IMR-90 (cell line): ENCODE data around the gene TMEM62. TPM values are rescaled to one million over a fixed set of nuclear protein-coding genes. Genes with fewer than 3 reads are reported as not detected.

ENCODE experiments used
- ATAC-seq: fragments of 200-7000 bp; cut with Tn5 transposase; 2 replicates; pipeline ENCODE4 v1.9.1; 2020; ENCODE audit warnings: low read depth, mild to moderate bottlenecking, moderate library complexity
- BruUV-seq: library from RNA; stranded (reverse); fragments of 400-500 nt; replicated peaks from 2 replicates; lab custom pipeline; 2021; lab: Mats Ljungman, UMichigan
- CTCF ChIA-PET: fragments of 300-600 bp; formaldehyde crosslinking; extraction: SDS; loops from one replicate; lab custom pipeline; 2021; ENCODE audit warnings: antibody characterized with exemption; lab: Yijun Ruan, JAX
- POLR2A ChIA-PET: fragments of 300-600 bp; sonication (Branson Sonifier 250); formaldehyde crosslinking; loops from one replicate; lab custom pipeline; 2022; ENCODE audit warnings: antibody characterized with exemption; ENCODE audit not compliant: unreplicated experiment; lab: Charles Lee
- DNase-seq: peaks from one replicate; pipeline ENCODE4 v3.0.0; 2013
- H2AFZ ChIP-seq: replicated peaks from 2 replicates; pipeline ENCODE3; 2013; ENCODE audit warnings: low read length, mild to moderate bottlenecking; ENCODE audit not compliant: poor library complexity
- H2AK5ac ChIP-seq: 2 replicates; pipeline ENCODE4 v1.6.1; 2013; ENCODE audit warnings: low read depth, low read length, inconsistent platforms
- H2AK9ac ChIP-seq: replicated peaks from 2 replicates; pipeline ENCODE3; 2013; ENCODE audit warnings: mild to moderate bottlenecking, low read depth, low read length, moderate library complexity; ENCODE audit not compliant: poor library complexity
- H2BK120ac ChIP-seq: 2 replicates; pipeline ENCODE4 v1.6.1; 2013; ENCODE audit warnings: low read depth, low read length, inconsistent platforms
- H2BK15ac ChIP-seq: 3 replicates; pipeline ENCODE4 v1.6.1; 2013; ENCODE audit warnings: low read depth, low read length, inconsistent platforms
- H2BK20ac ChIP-seq: 2 replicates; pipeline ENCODE4 v1.6.1; 2013; ENCODE audit warnings: low read depth, mild to moderate bottlenecking, inconsistent platforms, low read length, moderate library complexity
- H2BK5ac ChIP-seq: 2 replicates; pipeline ENCODE4 v1.6.1; 2013; ENCODE audit warnings: mild to moderate bottlenecking, low read depth, low read length, inconsistent platforms; ENCODE audit not compliant: poor library complexity, severe bottlenecking
- H3K14ac ChIP-seq: replicated peaks from 2 replicates; pipeline ENCODE4 v1.6.1; 2013; ENCODE audit warnings: low read depth, low read length, inconsistent platforms
- H3K18ac ChIP-seq: 2 replicates; pipeline ENCODE4 v1.6.1; 2013; ENCODE audit warnings: low read depth, low read length, control low read depth
- H3K23ac ChIP-seq: 2 replicates; pipeline ENCODE4 v1.6.1; 2013; ENCODE audit warnings: low read depth, low read length, inconsistent platforms
- H3K27ac ChIP-seq: 2 replicates; pipeline ENCODE4 v1.5.1; 2013; ENCODE audit warnings: mild to moderate bottlenecking, control low read depth, low read length; ENCODE audit not compliant: insufficient read depth
- H3K27me3 ChIP-seq: 2 replicates; pipeline ENCODE4 v1.6.1; 2013; ENCODE audit warnings: low read length; ENCODE audit not compliant: control insufficient read depth, insufficient read depth
- H3K36me3 ChIP-seq: 2 replicates; pipeline ENCODE4 v1.6.1; 2013; ENCODE audit warnings: low read length, mixed read lengths; ENCODE audit not compliant: control insufficient read depth, insufficient read depth
- H3K4ac ChIP-seq: 2 replicates; pipeline ENCODE4 v1.6.1; 2013; ENCODE audit warnings: low read depth, low read length, inconsistent platforms
- H3K4me1 ChIP-seq: 2 replicates; pipeline ENCODE4 v1.6.1; 2013; ENCODE audit warnings: low read length, mixed read lengths; ENCODE audit not compliant: control insufficient read depth, insufficient read depth
- H3K4me2 ChIP-seq: 2 replicates; pipeline ENCODE4 v1.6.1; 2013; ENCODE audit warnings: low read depth, mild to moderate bottlenecking, control low read depth, low read length, moderate library complexity
- H3K4me3 ChIP-seq: 2 replicates; pipeline ENCODE4 v1.5.1; 2013; ENCODE audit warnings: low read depth, mild to moderate bottlenecking, control low read depth, low read length, moderate library complexity; ENCODE audit not compliant: insufficient read depth
- H3K56ac ChIP-seq: 2 replicates; pipeline ENCODE4 v1.6.1; 2013; ENCODE audit warnings: low read length, inconsistent platforms; ENCODE audit not compliant: insufficient read depth; ENCODE audit errors: extremely low read depth
- H3K79me1 ChIP-seq, 2 experiments: 2 replicates each; pipeline ENCODE4 v1.6.1; 2013; ENCODE audit warnings: low read length in 2 of 2, inconsistent platforms in 1 of 2, low read depth in 1 of 2
- H3K9ac ChIP-seq: 2 replicates; pipeline ENCODE4 v1.6.1; 2013; ENCODE audit warnings: low read depth, low read length, control low read depth
- H3K9me1 ChIP-seq: 2 replicates; pipeline ENCODE4 v1.6.1; 2013; ENCODE audit warnings: low read length, inconsistent platforms; ENCODE audit not compliant: insufficient read depth
- H3K9me3 ChIP-seq: 2 replicates; pipeline ENCODE4 v1.6.1; 2013; ENCODE audit warnings: low read length; ENCODE audit not compliant: control insufficient read depth, insufficient read depth
- H4K20me1 ChIP-seq: 2 replicates; pipeline ENCODE4 v1.6.1; 2013; ENCODE audit warnings: low read length, inconsistent platforms; ENCODE audit not compliant: insufficient read depth
- H4K5ac ChIP-seq: 2 replicates; pipeline ENCODE4 v1.6.1; 2013; ENCODE audit warnings: mild to moderate bottlenecking, low read depth, low read length, control low read depth
- H4K8ac ChIP-seq, 2 experiments: 2 replicates each; pipeline ENCODE4 v1.6.1; 2013; ENCODE audit warnings: low read depth in 2 of 2, low read length in 2 of 2, control low read depth in 1 of 2, inconsistent platforms in 1 of 2
- H4K91ac ChIP-seq: 2 replicates; pipeline ENCODE4 v1.6.1; 2013; ENCODE audit warnings: low read depth, low read length, inconsistent platforms; ENCODE audit not compliant: insufficient read depth
- CEBPB ChIP-seq: IDR thresholded peaks from 2 replicates; pipeline ENCODE4 v1.6.1; 2012; ENCODE audit warnings: low read depth, low read length, improper control_type of control experiment
- CHD1 ChIP-seq: IDR thresholded peaks from 2 replicates; pipeline ENCODE4 v1.6.1; 2012; ENCODE audit warnings: low read depth, low read length, improper control_type of control experiment
- MAFK ChIP-seq: IDR thresholded peaks from 2 replicates; pipeline ENCODE4 v1.6.1; 2012; ENCODE audit warnings: low read depth, low read length, improper control_type of control experiment
- MAZ ChIP-seq: IDR thresholded peaks from 2 replicates; pipeline ENCODE4 v1.6.1; 2012; ENCODE audit warnings: low read depth, mild to moderate bottlenecking, low read length, improper control_type of control experiment, moderate library complexity, borderline replicate concordance
- MXI1 ChIP-seq: IDR thresholded peaks from 2 replicates; pipeline ENCODE4 v1.6.1; 2012; ENCODE audit warnings: low read depth, mild to moderate bottlenecking, low read length, moderate library complexity, borderline replicate concordance
- POLR2A ChIP-seq: IDR thresholded peaks from 2 replicates; pipeline ENCODE4 v1.6.1; 2012; ENCODE audit warnings: mild to moderate bottlenecking, low read depth, low read length
- RCOR1 ChIP-seq: IDR thresholded peaks from 2 replicates; pipeline ENCODE4 v1.6.1; 2012; ENCODE audit warnings: mild to moderate bottlenecking, low read length, improper control_type of control experiment; ENCODE audit not compliant: insufficient replicate concordance
- RFX5 ChIP-seq: IDR thresholded peaks from 2 replicates; pipeline ENCODE4 v1.8.0; 2012; ENCODE audit warnings: low read depth, mild to moderate bottlenecking, low read length, moderate library complexity
- SMC3 ChIP-seq: fragments of 150-350 bp; IDR thresholded peaks from 2 replicates; pipeline ENCODE4 v1.6.1; 2016; ENCODE audit warnings: low read depth, mild to moderate bottlenecking, antibody characterized with exemption, low read length, moderate library complexity
- WGBS, 2 experiments: methylation state at CpG; one replicate each; pipeline versions ENCODE4 v1.1.5 to v1.1.7; 2013; ENCODE audit warnings: missing lambda C conversion rate in 2 of 2; ENCODE audit not compliant: insufficient read length in 1 of 2; ENCODE audit errors: extremely low coverage in 2 of 2; 5-methylcytosine and 5-hydroxymethylcytosine counted together
- dilution Hi-C: fragments of 300-500 bp; cut with HindIII; formaldehyde crosslinking; loops from one replicate; pipeline ENCODE4 v1.14.3; 2018; ENCODE audit warnings: low sequenced_read_pairs; ENCODE audit not compliant: unreplicated experiment
- in situ Hi-C: fragments of 300-500 bp; cut with MboI; formaldehyde crosslinking; loops from 3 replicates; pipeline ENCODE4 v1.14.3; 2019; ENCODE audit warnings: low sequenced_read_pairs, inconsistent platforms, mixed read lengths
- intact Hi-C: fragments of 100-400 bp; cut with micrococcal nuclease; formaldehyde crosslinking; loops from 2 replicates; pipeline ENCODE4 v1.10.0; 2022
- polyA plus RNA-seq, 3 experiments: library from polyadenylated mRNA; depleted of rRNA; stranded (reverse); fragments of >200 nt; gene quantifications; 2 replicates each; pipeline ENCODE4 v1.2.3, GENCODE V29; 2012; ENCODE audit warnings: low replicate concordance in 1 of 3
- total RNA-seq: library from RNA; depleted of rRNA; stranded (reverse); fragments of >200 nt; gene quantifications from 2 replicates; pipeline ENCODE4 v1.2.3, GENCODE V29; 2012
- TF ChIP-seq, protein P1 (sequence below): fragments of 150-350 bp; IDR thresholded peaks from 2 replicates; pipeline ENCODE4 v1.6.1; 2016; ENCODE audit warnings: low read depth, mild to moderate bottlenecking, low read length, moderate library complexity, borderline replicate concordance
- TF ChIP-seq, protein P2 (sequence below): fragments of 150-350 bp; IDR thresholded peaks from 2 replicates; pipeline ENCODE4 v1.6.1; 2017; ENCODE audit warnings: mild to moderate bottlenecking, antibody characterized with exemption, low read length, low read depth

The TMEM62 gene
- total and polyA plus RNA-seq, 2 of the 4 experiments (the other 2 are of a cell fraction), result 3.7 to 5.6 TPM

DNA sequence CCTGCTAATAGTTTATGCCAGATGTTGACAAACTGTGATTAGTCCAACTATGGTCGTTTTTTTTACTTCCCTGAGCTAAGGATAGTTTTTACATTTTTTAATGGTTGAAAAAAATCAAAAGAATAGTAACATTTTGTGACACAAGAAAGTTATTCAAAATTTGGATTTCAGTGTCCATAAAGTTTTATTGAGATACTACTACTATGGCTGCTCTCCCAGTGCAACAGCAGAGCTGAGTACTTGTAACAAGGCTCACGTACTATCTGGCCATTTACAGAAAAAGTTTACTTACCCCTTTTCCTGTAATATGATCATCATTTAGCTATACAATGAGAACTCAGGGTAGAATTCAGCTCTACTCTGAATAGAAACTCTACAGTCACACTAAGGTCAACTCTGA, 11.5 kb upstream of the TMEM62 start:
- no peak overlapping the region for H2BK120ac ChIP-seq
- H4K20me1 ChIP-seq, result no peaks in the 10 kb centered on the region
- intact Hi-C loops, result no loop called here
- DNase-seq (no peak), ATAC-seq (no peak)
- no peak for TF ChIP-seq CEBPB
- no peak for TF ChIP-seq MAZ
- TF ChIP-seq MAFK, result no peak
- no peak for TF ChIP-seq RFX5
- no peak for TF ChIP-seq RCOR1
- TF ChIP-seq MXI1, result no peak
- no peak for TF ChIP-seq SMC3
- TF ChIP-seq, protein P1, sequence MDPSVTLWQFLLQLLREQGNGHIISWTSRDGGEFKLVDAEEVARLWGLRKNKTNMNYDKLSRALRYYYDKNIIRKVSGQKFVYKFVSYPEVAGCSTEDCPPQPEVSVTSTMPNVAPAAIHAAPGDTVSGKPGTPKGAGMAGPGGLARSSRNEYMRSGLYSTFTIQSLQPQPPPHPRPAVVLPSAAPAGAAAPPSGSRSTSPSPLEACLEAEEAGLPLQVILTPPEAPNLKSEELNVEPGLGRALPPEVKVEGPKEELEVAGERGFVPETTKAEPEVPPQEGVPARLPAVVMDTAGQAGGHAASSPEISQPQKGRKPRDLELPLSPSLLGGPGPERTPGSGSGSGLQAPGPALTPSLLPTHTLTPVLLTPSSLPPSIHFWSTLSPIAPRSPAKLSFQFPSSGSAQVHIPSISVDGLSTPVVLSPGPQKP, result no peak
- TF ChIP-seq CHD1, result no peak
- TF ChIP-seq, protein P2, sequence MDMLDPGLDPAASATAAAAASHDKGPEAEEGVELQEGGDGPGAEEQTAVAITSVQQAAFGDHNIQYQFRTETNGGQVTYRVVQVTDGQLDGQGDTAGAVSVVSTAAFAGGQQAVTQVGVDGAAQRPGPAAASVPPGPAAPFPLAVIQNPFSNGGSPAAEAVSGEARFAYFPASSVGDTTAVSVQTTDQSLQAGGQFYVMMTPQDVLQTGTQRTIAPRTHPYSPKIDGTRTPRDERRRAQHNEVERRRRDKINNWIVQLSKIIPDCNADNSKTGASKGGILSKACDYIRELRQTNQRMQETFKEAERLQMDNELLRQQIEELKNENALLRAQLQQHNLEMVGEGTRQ, result no peak
- no peak for TF ChIP-seq POLR2A
- peaks cover 11% of the 10 kb centered on the region for H3K27me3 ChIP-seq
- H3K4me2 ChIP-seq, result no peak overlapping the region
- no peak overlapping the region for H3K14ac ChIP-seq
- no peak overlapping the region for H2AFZ ChIP-seq
- H3K36me3 ChIP-seq, result no peaks in the 10 kb centered on the region
- no peaks in the 10 kb centered on the region for H3K9me3 ChIP-seq
- H3K23ac ChIP-seq, result no peak overlapping the region
- no peak overlapping the region for H2AK9ac ChIP-seq
- no peak overlapping the region for H3K56ac ChIP-seq
- no peak overlapping the region for H3K9ac ChIP-seq
- H3K4ac ChIP-seq, result no peak overlapping the region
- 0 out of 4 replicates have a peak overlapping the region, but pooled peaks of 1 of the 2 experiments have one; percentile 83 for H4K8ac ChIP-seq
- CTCF ChIA-PET, result no interaction called here
- BruUV-seq, result no TSS peak
- H3K18ac ChIP-seq, result no peak overlapping the region
- POLR2A ChIA-PET, result no interaction called here
- no peaks in the 10 kb centered on the region; a peak in 1 of 4 replicates for H3K79me1 ChIP-seq
- dilution Hi-C loops, result no loop called here
- H3K4me1 ChIP-seq, result no peaks in the 10 kb centered on the region
- in situ Hi-C loops, result no loop called here
- 0 out of 2 replicates have a peak overlapping the region, but pooled peaks have one; percentile 7 for H2AK5ac ChIP-seq
- H2BK15ac ChIP-seq, result no peak overlapping the region
- H4K5ac ChIP-seq, result no peak overlapping the region
- no peak overlapping the region for H3K4me3 ChIP-seq
- H2BK20ac ChIP-seq, result no peak overlapping the region
- H4K91ac ChIP-seq, result no peak overlapping the region
- WGBS, 2 experiments, result no CpG with 5 or more reads among the region's 2 CpGs
- no peak overlapping the region for H2BK5ac ChIP-seq
- no peak overlapping the region for H3K27ac ChIP-seq
- H3K9me1 ChIP-seq, result no peaks in the 10 kb centered on the region
